H1 (cell line): ENCODE results near the gene BAIAP2. TPM values are rescaled to one million over a fixed set of nuclear protein-coding genes. Genes with fewer than 3 reads are reported as not detected.

Experiments used
- CTCF ChIA-PET: fragments of 300-600 bp; sonication (Branson Sonifier 250); formaldehyde crosslinking; loops from one replicate; lab custom pipeline; 2021; ENCODE audit not compliant: partially characterized antibody; lab: Charles Lee
- POLR2A ChIA-PET: fragments of 300-600 bp; sonication (Branson Sonifier 250); formaldehyde crosslinking; loops from one replicate; lab custom pipeline; 2021; ENCODE audit warnings: inconsistent platforms; ENCODE audit not compliant: partially characterized antibody; lab: Charles Lee
- DNase-seq, 2 experiments: peaks; one replicate each; pipeline versions ENCODE4 v3.0.0 to v3.0.0-alpha.2; 2010 to 2022; ENCODE audit warnings: low spot score in 2 of 2, low read depth in 1 of 2, mixed read lengths in 1 of 2
- FAIRE-seq: peaks from 2 replicates; lab custom pipeline; 2011; peaks lifted over from hg19 to GRCh38; lab: Jason Lieb, UNC
- H2AFZ ChIP-seq: 2 replicates; pipeline ENCODE4 v1.8.1; 2012; ENCODE audit warnings: low read length, inconsistent platforms
- H2AK5ac ChIP-seq: 2 replicates; pipeline ENCODE4 v1.6.1; 2013; ENCODE audit warnings: low read depth, low read length
- H2BK120ac ChIP-seq: replicated peaks from 2 replicates; pipeline ENCODE3; 2013; ENCODE audit warnings: low read depth, low read length, inconsistent platforms
- H2BK12ac ChIP-seq: 2 replicates; pipeline ENCODE4 v1.6.1; 2013; ENCODE audit warnings: low read depth, low read length
- H2BK15ac ChIP-seq: 2 replicates; pipeline ENCODE4 v1.6.1; 2013; ENCODE audit warnings: low read length
- H2BK20ac ChIP-seq: 2 replicates; pipeline ENCODE4 v1.6.1; 2013; ENCODE audit warnings: low read length
- H2BK5ac ChIP-seq: 2 replicates; pipeline ENCODE4 v1.6.1; 2013; ENCODE audit warnings: low read depth, low read length
- H3K14ac ChIP-seq: 2 replicates; pipeline ENCODE4 v1.6.1; 2013; ENCODE audit warnings: inconsistent platforms; ENCODE audit not compliant: insufficient read length
- H3K18ac ChIP-seq: 2 replicates; pipeline ENCODE4 v1.6.1; 2013; ENCODE audit warnings: low read length; ENCODE audit errors: extremely low read depth
- H3K23ac ChIP-seq: 2 replicates; pipeline ENCODE4 v1.6.1; 2013; ENCODE audit warnings: inconsistent platforms; ENCODE audit not compliant: insufficient read length
- H3K23me2 ChIP-seq: 2 replicates; pipeline ENCODE4 v1.6.1; 2013; ENCODE audit warnings: low read depth, low read length
- H3K27ac ChIP-seq: 2 replicates; pipeline ENCODE4 v1.6.1; 2011; ENCODE audit warnings: low read depth, low read length, inconsistent platforms
- H3K27me3 ChIP-seq, 4 experiments: replicated peaks in 1 of 4; 1 replicate in 1 of 4; 2 replicates in 3 of 4; pipeline versions ENCODE4 v1.6.1 to v1.8.1; 2011 to 2013; ENCODE audit warnings: low read length in 3 of 4, mild to moderate bottlenecking in 3 of 4, inconsistent platforms in 2 of 4, mixed read lengths in 2 of 4, moderate library complexity in 1 of 4; ENCODE audit not compliant: control insufficient read depth in 3 of 4, insufficient read depth in 3 of 4; ENCODE audit errors: extremely low read depth in 1 of 4
- H3K36me3 ChIP-seq, 4 experiments: 2 replicates each; pipeline versions ENCODE4 v1.6.1 to v1.8.1; 2011 to 2013; ENCODE audit warnings: mild to moderate bottlenecking in 4 of 4, low read length in 3 of 4, moderate library complexity in 2 of 4, control low read depth in 1 of 4, inconsistent platforms in 1 of 4; ENCODE audit not compliant: insufficient read depth in 4 of 4, control insufficient read depth in 2 of 4
- H3K4ac ChIP-seq: replicated peaks from 2 replicates; pipeline ENCODE3; 2013; ENCODE audit warnings: low read length, low read depth, mixed read lengths, inconsistent platforms; ENCODE audit not compliant: insufficient read length
- H3K4me1 ChIP-seq, 4 experiments: replicated peaks in 1 of 4; 1 replicate in 1 of 4; 2 replicates in 3 of 4; pipeline versions ENCODE4 v1.6.1 to v1.8.1; 2011 to 2013; ENCODE audit warnings: low read length in 3 of 4, inconsistent platforms in 2 of 4, mixed read lengths in 1 of 4; ENCODE audit not compliant: insufficient read depth in 4 of 4, control insufficient read depth in 3 of 4
- H3K4me2 ChIP-seq, 2 experiments: 2 replicates each; pipeline versions ENCODE4 v1.6.1 to v1.8.1; 2011 to 2013; ENCODE audit warnings: low read depth in 2 of 2, low read length in 2 of 2, control low read depth in 1 of 2, inconsistent platforms in 1 of 2, mild to moderate bottlenecking in 1 of 2; ENCODE audit not compliant: insufficient read depth in 1 of 2
- H3K4me3 ChIP-seq, 4 experiments: fragments of 200-600, 300-600 bp in 1 of 4; sonication (generic), shearing (Covaris generic), sonication (Bioruptor Twin) in 1 of 4; 2 replicates each; pipeline versions ENCODE4 v1.5.1 to v1.8.1; 2011 to 2016; ENCODE audit warnings: low read length in 4 of 4, low read depth in 3 of 4, control low read depth in 2 of 4, inconsistent platforms in 2 of 4, mild to moderate bottlenecking in 2 of 4, mixed read lengths in 1 of 4, moderate library complexity in 1 of 4; ENCODE audit not compliant: insufficient read depth in 2 of 4; ENCODE audit errors: extremely low read depth in 1 of 4
- H3K56ac ChIP-seq: replicated peaks from 2 replicates; pipeline ENCODE3; 2013; ENCODE audit warnings: low read depth, mild to moderate bottlenecking, mixed read lengths, low read length, inconsistent platforms; ENCODE audit not compliant: insufficient read length
- H3K79me1 ChIP-seq: 2 replicates; pipeline ENCODE4 v1.6.1; 2013; ENCODE audit warnings: low read depth, low read length, control low read depth
- H3K79me2 ChIP-seq, 2 experiments: 2 replicates each; pipeline versions ENCODE4 v1.6.1 to v1.8.1; 2012 to 2013; ENCODE audit warnings: low read length in 2 of 2, mild to moderate bottlenecking in 2 of 2, inconsistent platforms in 1 of 2; ENCODE audit not compliant: insufficient read depth in 2 of 2, control insufficient read depth in 1 of 2
- H3K9ac ChIP-seq, 4 experiments: replicated peaks in 1 of 4; 1 replicate in 1 of 4; 2 replicates in 3 of 4; pipeline versions ENCODE4 v1.6.1 to v1.8.1; 2011 to 2013; ENCODE audit warnings: low read depth in 3 of 4, low read length in 3 of 4, control low read depth in 2 of 4, mild to moderate bottlenecking in 2 of 4, moderate library complexity in 2 of 4, inconsistent platforms in 1 of 4; ENCODE audit errors: extremely low read depth in 1 of 4
- H3K9me3 ChIP-seq, 2 experiments: 2 replicates each; pipeline versions ENCODE4 v1.6.1 to v1.8.1; 2012 to 2013; ENCODE audit warnings: mild to moderate bottlenecking in 2 of 2, moderate library complexity in 2 of 2, control low read depth in 1 of 2, inconsistent platforms in 1 of 2, low read depth in 1 of 2, low read length in 1 of 2, mixed read lengths in 1 of 2; ENCODE audit not compliant: insufficient read depth in 2 of 2
- H4K20me1 ChIP-seq, 2 experiments: replicated peaks in 1 of 2; 2 replicates each; pipeline versions ENCODE3 to v1.8.1; 2011 to 2013; ENCODE audit warnings: inconsistent platforms in 2 of 2, low read length in 2 of 2, mild to moderate bottlenecking in 1 of 2; ENCODE audit not compliant: insufficient read depth in 2 of 2, control insufficient read depth in 1 of 2
- H4K5ac ChIP-seq: 2 replicates; pipeline ENCODE4 v1.6.1; 2013; ENCODE audit warnings: low read length, low read depth, mixed read lengths, inconsistent platforms; ENCODE audit not compliant: insufficient read length
- H4K8ac ChIP-seq: 2 replicates; pipeline ENCODE4 v1.8.0; 2013; ENCODE audit warnings: mild to moderate bottlenecking, moderate library complexity, low read length, inconsistent platforms; ENCODE audit not compliant: insufficient read depth; ENCODE audit errors: extremely low read depth
- H4K91ac ChIP-seq: replicated peaks from 2 replicates; pipeline ENCODE3; 2013; ENCODE audit warnings: low read length, mixed read lengths, inconsistent platforms; ENCODE audit not compliant: insufficient read length
- CBX5 ChIP-seq: fragments of 300-800, 300-1000 bp; sonication (generic); IDR thresholded peaks from 2 replicates; pipeline ENCODE4 v1.7.1; 2016; ENCODE audit warnings: antibody characterized with exemption, low read length, low read depth
- CTBP2 ChIP-seq: IDR thresholded peaks from 2 replicates; pipeline ENCODE4 v1.7.0; 2011; ENCODE audit warnings: borderline replicate concordance, mild to moderate bottlenecking, moderate library complexity, mixed read lengths, low read length; ENCODE audit not compliant: insufficient read depth, insufficient read length
- EZH2 ChIP-seq: fragments of 200-600 bp; sonication (generic); IDR thresholded peaks from 2 replicates; pipeline ENCODE4 v1.7.1; 2012; ENCODE audit warnings: low read depth, mild to moderate bottlenecking, moderate library complexity, low read length, inconsistent platforms; ENCODE audit not compliant: severe bottlenecking
- GTF2F1 ChIP-seq: IDR thresholded peaks from 2 replicates; pipeline ENCODE4 v1.6.1; 2012; ENCODE audit warnings: low read depth, low read length, improper control_type of control experiment, borderline replicate concordance
- HDAC2 ChIP-seq, 2 experiments: fragments of 300-600 bp in 1 of 2; sonication (generic) in 1 of 2; IDR thresholded peaks; 2 replicates each; pipeline ENCODE4 v1.6.1; 2011 to 2012; ENCODE audit warnings: low read depth in 2 of 2, low read length in 2 of 2, mild to moderate bottlenecking in 2 of 2, moderate library complexity in 2 of 2, borderline replicate concordance in 1 of 2, inconsistent platforms in 1 of 2
- JUN ChIP-seq: IDR thresholded peaks from 2 replicates; pipeline ENCODE4 v1.6.1; 2011; ENCODE audit warnings: low read depth, mild to moderate bottlenecking, improper control_type of control experiment, low read length
- JUND ChIP-seq: IDR thresholded peaks from 2 replicates; pipeline ENCODE4 v1.6.1; 2011; ENCODE audit warnings: mild to moderate bottlenecking, improper control_type of control experiment, low read length
- MAFK ChIP-seq: IDR thresholded peaks from 2 replicates; pipeline ENCODE4 v1.6.1; 2012; ENCODE audit warnings: low read depth, mild to moderate bottlenecking, improper control_type of control experiment, low read length
- NRF1 ChIP-seq: IDR thresholded peaks from 2 replicates; pipeline ENCODE4 v1.6.1; 2011; ENCODE audit warnings: mild to moderate bottlenecking, low read depth, low read length, improper control_type of control experiment
- POLR2A ChIP-seq, 2 experiments: IDR thresholded peaks; 1 replicate in 1 of 2; 2 replicates in 1 of 2; pipeline ENCODE4 v1.6.1; 2011; ENCODE audit warnings: low read depth in 2 of 2, low read length in 2 of 2, mild to moderate bottlenecking in 2 of 2; ENCODE audit errors: control extremely low read depth in 1 of 2
- SP1 ChIP-seq: IDR thresholded peaks from 2 replicates; pipeline ENCODE4 v1.6.1; 2011; ENCODE audit warnings: low read depth, low read length
- SP2 ChIP-seq: IDR thresholded peaks from 2 replicates; pipeline ENCODE4 v1.6.1; 2012; ENCODE audit warnings: mild to moderate bottlenecking, low read length, inconsistent platforms
- SP4 ChIP-seq: IDR thresholded peaks from 2 replicates; pipeline ENCODE4 v1.6.1; 2012; ENCODE audit warnings: low read length, inconsistent platforms
- SUZ12 ChIP-seq: fragments of 200-600 bp; sonication (generic); IDR thresholded peaks from 2 replicates; pipeline ENCODE4 v1.6.1; 2012; ENCODE audit warnings: mild to moderate bottlenecking, inconsistent platforms, low read length, moderate library complexity, mixed read lengths
- TCF12 ChIP-seq: IDR thresholded peaks from 2 replicates; pipeline ENCODE4 v1.6.1; 2011; ENCODE audit warnings: low read depth, mild to moderate bottlenecking, low read length
- WGBS, 2 experiments: shearing (Covaris generic) in 1 of 2; methylation state at CpG; one replicate each; pipeline versions ENCODE4 v1.1.6 to v1.1.7; 2013 to 2015; ENCODE audit warnings: low lambda C conversion rate in 2 of 2, mixed read lengths in 2 of 2, inconsistent platforms in 1 of 2, low coverage in 1 of 2, missing lambda C conversion rate in 1 of 2; ENCODE audit not compliant: insufficient replicate concordance in 2 of 2, insufficient coverage in 1 of 2, insufficient read length in 1 of 2; ENCODE audit errors: extremely low coverage in 1 of 2, missing lambda C conversion rate in 1 of 2; 5-methylcytosine and 5-hydroxymethylcytosine counted together
- polyA plus RNA-seq, 7 experiments: library from polyadenylated mRNA; depleted of rRNA in 3 of 7; stranded (reverse) in 5 of 7; unstranded in 2 of 7; fragments of >200 nt in 5 of 7; fragments of 200-250 nt in 2 of 7; gene quantifications; 1 replicate in 5 of 7; 2 replicates in 1 of 7; 4 replicates in 1 of 7; pipeline versions ENCODE4 v1.2.1 to v1.2.3, GENCODE V29; 2011 to 2013; ENCODE audit warnings: missing spikeins in 2 of 7, mixed read lengths in 2 of 7
- total RNA-seq: library from RNA; stranded (reverse); fragmentation: NEBNext Ultra II Directional; extraction: Animal tissue kit (Norgen Biotek cat#: 25700); gene quantifications from 2 replicates; pipeline ENCODE4 v1.2.1, GENCODE V29; 2021

Gene BAIAP2
- total and polyA plus RNA-seq, 2 of the 8 experiments (the other 6 are each of a cell fraction or from before 2014, with no cell fraction given) = 10.0 to 22.8 TPM

GRCh38 chr17:81161536-81161935 is 126.6 kb downstream of the BAIAP2 start:
- no peak overlapping the region for H2BK120ac ChIP-seq
- no peak overlapping the region for H2BK5ac ChIP-seq
- H4K5ac ChIP-seq = no peak overlapping the region
- no peak overlapping the region for H4K91ac ChIP-seq
- WGBS, 2 experiments = 92% methylated on average over 15 of the region's 15 CpGs; no CpG with 5 or more reads in 1 of the 2 experiments
- no peaks in the 10 kb centered on the region for H3K36me3 ChIP-seq
- H3K27me3 ChIP-seq = peaks cover 0 to 3% (median under 1%) of the 10 kb centered on the region in 4 experiments; a peak in 3 of 7 replicates
- H2BK15ac ChIP-seq = no peak overlapping the region
- DNase-seq (no peak), FAIRE-seq (no peak)
- H2BK20ac ChIP-seq = no peak overlapping the region
- ChIA-PET POLR2A (interaction anchor here (1.1 kb wide), 1 partner anchor 17 kb away, joined by 3 read pairs; no protein-coding TSS in a partner anchor), CTCF (interaction anchor here (1.2 kb wide), 1 partner anchor 22 kb away, joined by 3 read pairs; no protein-coding TSS in a partner anchor)
- H3K4me2 ChIP-seq = no peak overlapping the region
- peaks cover 3% of the 10 kb centered on the region; the same call in 1 of the 2 replicates for H3K23me2 ChIP-seq
- no peak overlapping the region for H2AFZ ChIP-seq
- H3K4ac ChIP-seq = no peak overlapping the region
- no peak overlapping the region for H3K14ac ChIP-seq
- no peaks in the 10 kb centered on the region for H3K79me1 ChIP-seq
- H3K9ac ChIP-seq = no peak overlapping the region
- no peak overlapping the region for H2BK12ac ChIP-seq
- H3K4me3 ChIP-seq = no peak overlapping the region
- H3K23ac ChIP-seq = no peak overlapping the region
- H3K18ac ChIP-seq = no peak overlapping the region
- peaks cover 0 to 9% (median 3%) of the 10 kb centered on the region in 4 experiments; a peak in 4 of 7 replicates for H3K4me1 ChIP-seq
- H2AK5ac ChIP-seq = no peak overlapping the region
- no peak overlapping the region for H4K8ac ChIP-seq
- no peak overlapping the region for H3K56ac ChIP-seq
- H3K27ac ChIP-seq = no peak overlapping the region
- no peaks in the 10 kb centered on the region for H3K79me2 ChIP-seq
- no peaks in the 10 kb centered on the region for H3K9me3 ChIP-seq
- H4K20me1 ChIP-seq = peaks cover 0 to 2% of the 10 kb centered on the region in 2 experiments
- no peak for TF ChIP-seq MAFK
- TF ChIP-seq NRF1 = no peak
- no peak for TF ChIP-seq CBX5
- no peak for TF ChIP-seq GTF2F1
- TF ChIP-seq SP1 = no peak
- no peak for TF ChIP-seq CTBP2
- TF ChIP-seq SP2 = no peak
- no peak for TF ChIP-seq SUZ12
- TF ChIP-seq SP4 = no peak
- no peak for TF ChIP-seq POLR2A (IDR thresholded peaks at IDR 0.05; ENCODE audit: control extremely low read depth in 1 of 2, low read depth in 2 of 2, low read length in 2 of 2)
- no peak for TF ChIP-seq JUN
- TF ChIP-seq JUND = no peak
- no peak for TF ChIP-seq HDAC2 (IDR thresholded peaks at IDR 0.05; ENCODE audit: borderline replicate concordance in 1 of 2, low read depth in 2 of 2, low read length in 2 of 2)
- no peak for TF ChIP-seq EZH2
- no peak for TF ChIP-seq TCF12
